ENCODE data around the gene CELF6.
"Not testable (repeated sequence)": the region's sequence is repeated elsewhere in the genome, so short reads cannot be mapped to it uniquely, and the experiment has no call there.

CELF6 gene

GRCh38 chr15:72285927-72286516 is 33.9 kb downstream of the CELF6 start:
- TF ChIP-seq, protein P1, sequence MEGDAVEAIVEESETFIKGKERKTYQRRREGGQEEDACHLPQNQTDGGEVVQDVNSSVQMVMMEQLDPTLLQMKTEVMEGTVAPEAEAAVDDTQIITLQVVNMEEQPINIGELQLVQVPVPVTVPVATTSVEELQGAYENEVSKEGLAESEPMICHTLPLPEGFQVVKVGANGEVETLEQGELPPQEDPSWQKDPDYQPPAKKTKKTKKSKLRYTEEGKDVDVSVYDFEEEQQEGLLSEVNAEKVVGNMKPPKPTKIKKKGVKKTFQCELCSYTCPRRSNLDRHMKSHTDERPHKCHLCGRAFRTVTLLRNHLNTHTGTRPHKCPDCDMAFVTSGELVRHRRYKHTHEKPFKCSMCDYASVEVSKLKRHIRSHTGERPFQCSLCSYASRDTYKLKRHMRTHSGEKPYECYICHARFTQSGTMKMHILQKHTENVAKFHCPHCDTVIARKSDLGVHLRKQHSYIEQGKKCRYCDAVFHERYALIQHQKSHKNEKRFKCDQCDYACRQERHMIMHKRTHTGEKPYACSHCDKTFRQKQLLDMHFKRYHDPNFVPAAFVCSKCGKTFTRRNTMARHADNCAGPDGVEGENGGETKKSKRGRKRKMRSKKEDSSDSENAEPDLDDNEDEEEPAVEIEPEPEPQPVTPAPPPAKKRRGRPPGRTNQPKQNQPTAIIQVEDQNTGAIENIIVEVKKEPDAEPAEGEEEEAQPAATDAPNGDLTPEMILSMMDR (IDR thresholded peaks at IDR 0.05; ENCODE audit: insufficient read depth, low read depth, low read length, missing control alignments) = peak; percentile 51
- H3K4me3 ChIP-seq (ENCODE audit: low read depth, low read length) = no peak overlapping the region
- DNase-seq (ENCODE audit: low read depth) = peak; percentile 28

DNA sequence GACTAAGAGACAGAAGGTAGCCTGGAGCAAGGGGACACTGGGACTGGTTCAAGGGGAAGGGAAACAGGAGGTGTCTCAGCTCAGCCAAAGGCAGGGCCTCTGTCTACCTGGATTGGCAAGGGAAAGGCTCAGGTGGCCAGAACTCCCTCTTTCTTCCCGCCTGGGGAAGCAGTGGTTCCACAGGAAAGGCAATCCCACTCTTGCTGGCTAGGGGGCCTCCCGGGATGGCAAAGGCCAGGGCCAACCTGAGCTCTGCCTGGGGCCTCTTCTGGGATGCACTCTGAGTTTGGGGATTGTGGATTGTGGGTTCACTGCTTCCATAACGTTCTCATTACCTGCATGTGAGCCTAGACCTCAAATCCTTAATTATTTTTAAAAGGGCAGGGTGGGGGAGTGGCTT is 34.6 kb downstream of the CELF6 start:
- no peak for DNase-seq (ENCODE audit: low read depth)
- TF ChIP-seq, protein P1 (IDR thresholded peaks at IDR 0.05; ENCODE audit: insufficient read depth, low read depth, low read length, missing control alignments) = no peak
- no peak overlapping the region for H3K4me3 ChIP-seq (ENCODE audit: low read depth, low read length)

DNA sequence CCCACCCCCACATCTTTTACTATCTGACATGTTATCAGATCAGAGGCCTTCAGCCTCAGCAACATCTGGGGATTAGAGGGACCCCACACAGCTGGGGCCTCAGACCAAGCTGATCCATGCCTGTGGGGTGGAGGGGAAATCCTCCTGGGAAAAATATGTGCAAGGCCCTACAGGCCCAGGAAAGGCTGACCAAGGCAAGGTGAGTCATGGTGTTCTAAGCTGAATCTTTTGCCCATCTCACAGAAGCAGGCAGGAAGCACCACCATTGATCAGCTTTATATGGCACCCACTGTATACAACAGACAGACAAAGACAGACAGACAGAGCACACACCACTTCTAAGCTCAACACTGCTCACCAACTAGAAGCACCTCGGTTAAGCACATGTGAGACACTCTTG is 35.2 kb downstream of the CELF6 start:
- H3K4me3 ChIP-seq (ENCODE audit: low read depth, low read length) = no peak overlapping the region
- TF ChIP-seq, protein P1 (IDR thresholded peaks at IDR 0.05; ENCODE audit: insufficient read depth, low read depth, low read length, missing control alignments) = no peak
- DNase-seq (ENCODE audit: low read depth) = no peak

DNA sequence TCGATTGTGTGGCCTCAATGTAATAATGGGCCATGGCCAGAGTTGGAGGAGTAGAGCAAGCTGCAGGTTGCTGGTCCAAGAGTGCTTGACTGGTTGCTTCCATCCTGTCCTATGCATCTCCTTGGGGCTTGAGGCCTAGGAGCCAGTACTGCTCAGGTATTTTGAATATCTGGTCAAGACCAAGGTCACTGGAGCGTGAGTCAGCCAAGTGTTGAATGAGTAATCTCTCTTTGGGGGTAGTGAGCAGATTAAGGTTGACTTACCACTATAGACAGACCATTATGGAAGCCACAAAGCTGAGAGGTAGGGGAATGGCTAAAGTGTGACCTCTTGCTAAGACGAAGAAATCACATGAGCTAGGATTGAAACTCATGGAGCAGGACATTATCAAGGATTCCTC is 38.2 kb downstream of the CELF6 start:
- TF ChIP-seq, protein P1 (IDR thresholded peaks at IDR 0.05; ENCODE audit: insufficient read depth, low read depth, low read length, missing control alignments) = no peak
- DNase-seq (ENCODE audit: low read depth) = peak; percentile 73
- H3K4me3 ChIP-seq (ENCODE audit: low read depth, low read length) = no peak overlapping the region

DNA sequence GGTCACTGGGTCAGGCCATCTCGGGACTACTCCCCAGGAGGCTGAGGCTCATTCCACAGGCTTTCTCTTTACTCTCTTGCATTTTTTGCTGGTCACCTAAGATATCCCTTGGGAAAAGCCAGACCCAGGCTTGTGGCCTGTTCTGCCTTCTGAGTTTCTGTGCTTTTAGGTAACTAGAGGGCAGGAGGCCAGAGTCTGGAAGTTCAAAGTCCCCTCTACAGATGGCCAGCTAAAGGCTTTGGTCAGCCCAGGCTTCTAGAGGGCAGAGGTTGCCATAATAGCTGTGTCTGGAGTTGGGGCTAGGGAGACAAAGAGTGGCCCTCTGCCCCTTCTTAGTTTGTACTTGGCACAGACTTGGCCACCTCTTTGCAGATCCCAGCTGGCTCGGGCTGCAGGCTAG is 39.2 kb downstream of the CELF6 start:
- TF ChIP-seq, protein P1 (IDR thresholded peaks at IDR 0.05; ENCODE audit: insufficient read depth, low read depth, low read length, missing control alignments) = no peak
- H3K4me3 ChIP-seq (ENCODE audit: low read depth, low read length) = no peak overlapping the region
- no peak for DNase-seq (ENCODE audit: low read depth)

DNA sequence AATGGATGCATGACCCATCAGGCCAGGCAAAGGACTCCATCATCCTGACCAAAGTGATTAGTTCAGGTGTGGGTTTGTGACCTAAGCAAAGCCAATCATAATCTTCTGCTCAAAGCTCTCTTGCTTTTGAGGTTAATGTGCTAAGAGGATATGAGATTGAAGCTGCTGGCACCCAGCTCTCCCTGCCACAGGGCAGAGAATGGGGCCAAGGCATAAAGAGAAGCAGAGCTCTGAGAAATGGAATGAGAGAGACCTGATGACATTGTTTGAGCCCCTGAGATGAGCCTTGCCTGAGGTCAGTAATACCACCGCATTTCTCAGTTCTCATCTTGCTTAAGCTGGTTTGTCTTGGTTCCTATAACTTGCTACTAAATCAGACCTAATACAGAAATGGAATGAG is 41.2 kb downstream of the CELF6 start:
- TF ChIP-seq, protein P1 (IDR thresholded peaks at IDR 0.05; ENCODE audit: insufficient read depth, low read depth, low read length, missing control alignments) = no peak

DNA sequence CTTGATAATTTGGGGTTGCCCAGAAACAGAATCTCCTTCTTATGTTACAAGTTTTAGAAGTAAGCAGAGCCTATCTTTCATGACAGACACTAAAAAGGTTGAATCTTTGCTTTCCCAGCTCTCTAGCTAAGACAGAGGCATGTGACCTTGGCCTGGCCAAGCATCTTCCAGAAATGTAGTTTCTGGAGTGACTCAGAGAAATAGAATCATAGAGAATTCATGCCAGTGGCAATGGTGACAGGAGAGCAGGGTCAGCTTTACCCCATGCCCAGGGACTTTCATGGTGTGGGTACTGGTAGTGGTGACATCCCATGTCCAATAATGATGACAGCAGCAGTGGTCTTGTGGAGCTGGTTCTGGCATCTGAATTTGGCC is 43.6 kb downstream of the CELF6 start:
- TF ChIP-seq, protein P1 (IDR thresholded peaks at IDR 0.05; ENCODE audit: insufficient read depth, low read depth, low read length, missing control alignments) = no peak
- no peak for DNase-seq (ENCODE audit: low read depth)
- H3K4me3 ChIP-seq (ENCODE audit: low read depth, low read length) = no peak overlapping the region

More for the DNA sequence above, 41.2 kb downstream of the CELF6 start:
- H3K4me3 ChIP-seq (ENCODE audit: low read depth, low read length) = no peak overlapping the region
- DNase-seq (ENCODE audit: low read depth) = no peak

- DNase-seq (ENCODE audit: low read depth) = not testable (repeated sequence)
Observed at GRCh38 chr15:72275635-72276325, 44.2 kb downstream of the CELF6 start.

More at GRCh38 chr15:72275635-72276325, 44.2 kb downstream of the CELF6 start:
- not testable (repeated sequence) for H3K4me3 ChIP-seq (ENCODE audit: low read depth, low read length)

Measured in GM12865 (cell line).